WTC11 (cell line): Measurements from ENCODE around the gene PIF1. TPM values are rescaled to one million over a fixed set of nuclear protein-coding genes. Genes with fewer than 3 reads are reported as not detected.

Experiments used
- ATAC-seq: fragments of 200-7000 bp; cut with Tn5 transposase; 2 replicates; pipeline ENCODE4 v1.10.0; 2021; ENCODE audit warnings: mild to moderate bottlenecking, moderate library complexity
- CTCF ChIA-PET: fragments of 300-600 bp; sonication (Branson Sonifier 250); formaldehyde crosslinking; loops from one replicate; lab custom pipeline; 2021; ENCODE audit warnings: antibody characterized with exemption; lab: Charles Lee
- POLR2A ChIA-PET: fragments of 350-600 bp; sonication (Branson Sonifier 250); formaldehyde crosslinking; loops from one replicate; lab custom pipeline; 2021; ENCODE audit warnings: antibody characterized with exemption; lab: Charles Lee
- DNase-seq: peaks from one replicate; pipeline ENCODE4 v3.0.0; 2021; ENCODE audit warnings: low spot score
- H3K27ac Mint-ChIP-seq: 2 replicates; pipeline ENCODE4 v1.8.0; 2021; ENCODE audit warnings: mixed read lengths
- H3K27me3 Mint-ChIP-seq: 2 replicates; pipeline ENCODE4 v1.8.0; 2021; ENCODE audit warnings: low read depth, mild to moderate bottlenecking, moderate library complexity, mixed read lengths
- H3K36me3 Mint-ChIP-seq: 2 replicates; pipeline ENCODE4 v1.8.0; 2021; ENCODE audit warnings: mixed read lengths
- H3K4me1 Mint-ChIP-seq: 2 replicates; pipeline ENCODE4 v1.8.0; 2022; ENCODE audit warnings: mixed read lengths
- H3K4me3 Mint-ChIP-seq: 2 replicates; pipeline ENCODE4 v1.8.0; 2021; ENCODE audit warnings: mild to moderate bottlenecking, moderate library complexity, mixed read lengths
- H3K9me3 Mint-ChIP-seq: 2 replicates; pipeline ENCODE4 v1.8.0; 2021; ENCODE audit warnings: mixed read lengths
- ATF1 ChIP-seq: sonication (generic); formaldehyde crosslinking; IDR thresholded peaks from 2 replicates; pipeline ENCODE4 v1.8.1; 2023; ENCODE audit warnings: mild to moderate bottlenecking, moderate library complexity, missing genetic modification reagents
- ATF6 ChIP-seq: sonication (generic); formaldehyde crosslinking; IDR thresholded peaks from 2 replicates; pipeline ENCODE4 v1.8.1; 2023; ENCODE audit warnings: mild to moderate bottlenecking, missing genetic modification reagents
- CDX4 ChIP-seq: fragments of 250-450 bp; sonication (Bioruptor Pico); IDR thresholded peaks from 2 replicates; pipeline ENCODE4 v1.9.0; 2021; ENCODE audit warnings: moderate library complexity, mild to moderate bottlenecking, inconsistent platforms, borderline replicate concordance
- ELF4 ChIP-seq: sonication (generic); formaldehyde crosslinking; IDR thresholded peaks from 2 replicates; pipeline ENCODE4 v1.8.1; 2022; ENCODE audit warnings: low read depth, mild to moderate bottlenecking, moderate library complexity, missing genetic modification reagents
- GABPB1 ChIP-seq: sonication (generic); formaldehyde crosslinking; IDR thresholded peaks from 2 replicates; pipeline ENCODE4 v1.8.1; 2023; ENCODE audit warnings: mild to moderate bottlenecking, missing genetic modification reagents
- IRF1 ChIP-seq: sonication (generic); formaldehyde crosslinking; IDR thresholded peaks from 2 replicates; pipeline ENCODE4 v1.8.0; 2023; ENCODE audit warnings: missing genetic modification reagents
- JUN ChIP-seq: sonication (generic); formaldehyde crosslinking; IDR thresholded peaks from 2 replicates; pipeline ENCODE4 v1.8.0; 2023; ENCODE audit warnings: mild to moderate bottlenecking, missing genetic modification reagents
- MAX ChIP-seq: sonication (generic); formaldehyde crosslinking; IDR thresholded peaks from 2 replicates; pipeline ENCODE4 v1.8.0; 2022; ENCODE audit warnings: mild to moderate bottlenecking, missing genetic modification reagents
- NFYB ChIP-seq: sonication (generic); formaldehyde crosslinking; conservative IDR thresholded peaks from 2 replicates; pipeline ENCODE4 v1.8.0; 2022; ENCODE audit warnings: low read depth, missing genetic modification reagents
- PRDM15 ChIP-seq: sonication (generic); formaldehyde crosslinking; IDR thresholded peaks from 2 replicates; pipeline ENCODE4 v1.8.0; 2022; ENCODE audit warnings: missing genetic modification reagents
- PRRX2 ChIP-seq: fragments of 250-450 bp; sonication (Bioruptor Pico); IDR thresholded peaks from 2 replicates; pipeline ENCODE4 v1.8.0; 2021; ENCODE audit warnings: mild to moderate bottlenecking
- SMAD4 ChIP-seq: sonication (generic); formaldehyde crosslinking; IDR thresholded peaks from 2 replicates; pipeline ENCODE4 v1.8.0; 2022; ENCODE audit warnings: mild to moderate bottlenecking, missing genetic modification reagents
- SP1 ChIP-seq: sonication (generic); formaldehyde crosslinking; conservative IDR thresholded peaks from 2 replicates; pipeline ENCODE4 v1.8.1; 2022; ENCODE audit warnings: missing genetic modification reagents
- TEAD1 ChIP-seq: sonication (generic); formaldehyde crosslinking; IDR thresholded peaks from 2 replicates; pipeline ENCODE4 v1.8.0; 2022; ENCODE audit warnings: mild to moderate bottlenecking, missing genetic modification reagents
- USF1 ChIP-seq: sonication (generic); formaldehyde crosslinking; IDR thresholded peaks from 2 replicates; pipeline ENCODE4 v1.8.0; 2022; ENCODE audit warnings: mild to moderate bottlenecking, missing genetic modification reagents
- ZNF138 ChIP-seq: sonication (generic); formaldehyde crosslinking; conservative IDR thresholded peaks from 2 replicates; pipeline ENCODE4 v1.8.1; 2022; ENCODE audit warnings: mild to moderate bottlenecking, moderate library complexity, missing genetic modification reagents
- ZNF219 ChIP-seq: sonication (generic); formaldehyde crosslinking; IDR thresholded peaks from 2 replicates; pipeline ENCODE4 v1.8.0; 2023; ENCODE audit warnings: missing genetic modification reagents, mild to moderate bottlenecking, borderline replicate concordance
- ZNF317 ChIP-seq: sonication (generic); formaldehyde crosslinking; IDR thresholded peaks from 2 replicates; pipeline ENCODE4 v1.8.1; 2023; ENCODE audit warnings: low read depth, mild to moderate bottlenecking, moderate library complexity, missing genetic modification reagents, borderline replicate concordance
- total RNA-seq: library from RNA; stranded (reverse); gene quantifications from 3 replicates; pipeline ENCODE4 v1.2.3, GENCODE V29; 2021

The PIF1 gene
- total RNA-seq, 1 experiment from 2014 or later, result 249 TPM

GRCh38 chr15:64841060-64841343 is 15.6 kb upstream of the PIF1 start (continued):
- TF ChIP-seq ZNF317 (CRISPR knock-in tag), result no peak
- no peak for TF ChIP-seq IRF1 (CRISPR knock-in tag)
- TF ChIP-seq MAX (CRISPR knock-in tag), result peak; percentile 47; the same call in 1 of the 2 replicates
- no peak for TF ChIP-seq TEAD1 (CRISPR knock-in tag)
- 0 out of 2 replicates have a peak, but pooled peaks have one; percentile 5 for TF ChIP-seq PRRX2 (CRISPR knock-in tag)
- TF ChIP-seq SMAD4, result no peak

- Mint-ChIP-seq H3K4me1 (peaks cover 42% of the 10 kb centered on the region), H3K4me3 (no peak overlapping the region), H3K36me3 (peaks cover 5% of the 10 kb centered on the region), H3K9me3 (no peaks in the 10 kb centered on the region), H3K27ac (no peak overlapping the region; the same call in 1 of the 2 replicates), H3K27me3 (no peaks in the 10 kb centered on the region)
- POLR2A ChIA-PET, result interaction anchor here (0.9 kb wide), 1 partner anchor 29 kb away, joined by 3 read pairs; no protein-coding TSS in a partner anchor
- CTCF ChIA-PET, result interaction anchor here (0.6 to 4.5 kb wide), 8 partner anchors 22 to 699 kb away, joined by 3 to 68 read pairs (median 4); no protein-coding TSS in a partner anchor
- DNase-seq (no peak), ATAC-seq (no peak)
- no peak for TF ChIP-seq USF1 (CRISPR knock-in tag)
- no peak for TF ChIP-seq GABPB1
- no peak for TF ChIP-seq ATF6 (CRISPR knock-in tag)
- TF ChIP-seq ZNF219, result no peak
- no peak for TF ChIP-seq SP1
- TF ChIP-seq ATF1 (CRISPR knock-in tag), result no peak
- TF ChIP-seq JUN (CRISPR knock-in tag), result no peak
- TF ChIP-seq ZNF138 (CRISPR knock-in tag), result no peak
- no peak for TF ChIP-seq CDX4 (CRISPR knock-in tag)
- TF ChIP-seq NFYB (CRISPR knock-in tag), result no peak
Observed at GRCh38 chr15:64837502-64837901, 12.1 kb upstream of the PIF1 start.

GRCh38 chr15:64836023-64836536 is 10.6 kb upstream of the PIF1 start:
- Mint-ChIP-seq H3K4me1 (peaks cover 40% of the 10 kb centered on the region), H3K27me3 (no peaks in the 10 kb centered on the region), H3K9me3 (no peaks in the 10 kb centered on the region), H3K4me3 (peak overlapping the region; percentile 37), H3K27ac (peak overlapping the region; percentile 67), H3K36me3 (peaks cover 15% of the 10 kb centered on the region)
- DNase-seq (no peak), ATAC-seq (peak; percentile 3; the same call in 1 of the 2 replicates)
- CTCF ChIA-PET, result interaction anchor here (0.7 to 4.5 kb wide), 17 partner anchors 11 to 146 kb away, joined by 3 to 68 read pairs (median 5); partner anchors contain the start of gene PIF1
- POLR2A ChIA-PET, result interaction anchor here (0.6 to 1.4 kb wide), 3 partner anchors 11 to 28 kb away, joined by 3 to 6 read pairs (median 5); partner anchors contain the start of gene PIF1
- TF ChIP-seq ELF4 (CRISPR knock-in tag), result no peak
- TF ChIP-seq PRDM15 (CRISPR knock-in tag), result peak; percentile 84
- TF ChIP-seq MAX (CRISPR knock-in tag), result peak; percentile 45; the same call in 1 of the 2 replicates
